Measurements from ENCODE around the gene SLC18A3. TPM values are rescaled to one million over a fixed set of nuclear protein-coding genes. Genes with fewer than 3 reads are reported as not detected.

The SLC18A3 gene
- total RNA-seq, 2 experiments from 2014 or later: not detected

DNA sequence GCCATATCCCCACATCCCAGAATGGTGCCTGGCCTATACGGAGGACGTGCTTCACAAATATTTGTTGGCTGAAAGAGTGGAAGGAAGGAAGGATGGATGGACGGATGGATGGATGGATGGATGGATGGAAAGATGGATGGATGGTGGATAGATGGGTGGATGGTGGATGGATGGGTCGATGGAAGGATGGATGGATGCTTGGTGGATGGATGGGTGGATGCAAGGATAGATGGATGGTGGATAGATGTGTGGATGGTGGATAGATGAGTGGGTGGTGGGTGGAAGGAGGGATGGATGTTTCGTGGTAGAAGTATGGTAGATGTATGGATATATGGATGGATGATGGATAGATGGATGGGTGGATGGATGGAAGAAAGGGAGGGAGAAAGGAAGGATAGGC, 14.5 kb downstream of the SLC18A3 start:
- H3K36me3 Mint-ChIP-seq: no peaks in the 10 kb centered on the region
- no peak for DNase-seq
- H3K4me1 Mint-ChIP-seq: no peaks in the 10 kb centered on the region
- H3K27me3 Mint-ChIP-seq: peaks cover 7% of the 10 kb centered on the region
- H3K4me3 Mint-ChIP-seq: no peak overlapping the region
- no peaks in the 10 kb centered on the region for H3K9me3 Mint-ChIP-seq
- no peak overlapping the region for H3K27ac Mint-ChIP-seq

DNA sequence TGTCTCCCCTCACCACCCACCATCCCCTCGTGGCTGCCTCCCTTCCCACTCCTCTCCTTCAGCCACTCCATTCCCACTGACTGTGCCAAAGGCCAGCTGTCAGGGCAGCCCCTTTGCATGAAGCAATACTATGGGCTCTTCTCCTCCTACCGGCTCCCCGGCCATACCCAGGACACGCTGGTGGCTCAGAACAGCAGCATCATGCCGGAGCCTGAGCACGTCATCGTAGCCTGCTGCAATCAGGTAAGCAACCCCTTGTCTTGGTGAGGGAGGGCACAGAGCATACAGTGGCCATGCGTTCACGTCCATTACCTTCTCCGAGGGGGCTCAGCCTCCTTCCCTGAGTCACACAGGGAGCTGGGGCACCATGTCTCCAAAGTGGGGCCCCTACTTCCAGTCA, 15.3 kb downstream of the SLC18A3 start:
- Mint-ChIP-seq H3K4me3 (no peak overlapping the region), H3K9me3 (no peaks in the 10 kb centered on the region), H3K27ac (no peak overlapping the region), H3K36me3 (no peaks in the 10 kb centered on the region), H3K4me1 (no peaks in the 10 kb centered on the region), H3K27me3 (peaks cover 4% of the 10 kb centered on the region)
- DNase-seq: no peak

DNA sequence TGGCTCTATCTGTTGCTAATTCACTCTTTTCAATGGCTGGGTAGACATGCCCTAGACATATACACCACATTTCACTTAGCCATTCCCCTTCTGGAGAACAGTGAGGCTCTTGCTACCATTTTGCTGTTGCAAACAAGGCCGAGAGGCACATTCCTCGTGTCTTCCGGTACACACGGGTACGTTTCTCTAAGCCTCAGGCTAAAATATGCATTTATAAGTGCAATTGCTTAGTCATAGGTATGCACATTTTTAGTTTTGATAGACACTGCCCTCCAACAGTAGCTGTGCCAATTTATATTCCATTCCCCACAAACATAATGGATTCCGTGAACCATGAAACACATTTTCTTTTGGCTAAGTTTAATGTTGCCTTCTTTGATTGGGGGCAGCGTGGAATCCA, 16.9 kb downstream of the SLC18A3 start:
- Mint-ChIP-seq H3K9me3 (no peaks in the 10 kb centered on the region), H3K4me3 (no peak overlapping the region), H3K36me3 (no peaks in the 10 kb centered on the region), H3K27me3 (peaks cover 4% of the 10 kb centered on the region), H3K27ac (no peak overlapping the region), H3K4me1 (no peaks in the 10 kb centered on the region)
- DNase-seq: no peak

DNA sequence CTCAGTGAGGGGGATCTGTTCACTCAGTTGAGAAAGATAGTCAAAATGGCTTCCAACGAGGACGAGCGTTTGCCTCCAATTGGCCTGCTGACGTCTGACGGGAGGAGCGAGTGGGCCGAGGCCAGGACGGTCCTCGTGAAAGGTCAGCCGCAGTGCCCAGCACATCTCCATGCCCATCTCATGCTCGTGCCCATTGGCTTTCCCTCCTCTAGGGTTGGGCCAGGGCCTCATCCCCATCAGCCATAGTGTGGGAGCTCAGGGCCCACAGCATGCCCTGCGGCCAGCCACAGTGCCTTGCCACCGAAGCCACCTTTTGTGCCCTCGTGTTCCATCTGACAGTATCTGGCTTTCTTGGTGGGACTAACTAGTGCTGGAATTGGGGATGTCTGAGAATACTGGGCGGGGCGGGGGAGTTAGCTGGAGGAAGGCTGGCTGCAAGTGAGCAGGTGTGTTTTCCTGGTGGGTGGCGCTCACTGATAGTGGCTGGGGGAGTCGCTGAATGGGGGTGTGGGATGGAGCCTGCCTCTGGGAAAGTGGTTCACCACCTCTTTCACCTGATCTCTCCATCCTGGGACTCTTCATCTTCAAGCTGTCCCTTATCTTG, 17.6 kb downstream of the SLC18A3 start:
- no peaks in the 10 kb centered on the region for H3K4me1 Mint-ChIP-seq

DNA sequence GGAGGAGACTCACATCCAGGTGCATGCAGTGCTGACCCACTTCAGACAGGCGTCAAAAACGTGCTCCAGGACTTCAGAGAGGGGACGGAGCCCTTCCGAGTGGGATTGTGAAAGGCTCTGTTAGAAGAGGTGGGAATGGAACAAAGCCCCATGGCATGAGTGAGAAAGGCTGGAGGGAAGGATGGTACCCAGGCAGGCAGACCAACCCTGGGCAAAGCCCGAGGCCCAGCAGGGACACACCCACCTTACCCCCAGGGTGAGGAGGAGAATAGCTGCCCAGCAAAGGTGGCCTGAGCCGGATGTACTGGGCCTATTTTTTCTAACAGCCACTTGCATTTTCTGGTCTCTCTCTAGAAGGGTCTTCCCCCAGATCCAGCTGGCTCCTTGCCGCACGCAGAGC, 18.5 kb downstream of the SLC18A3 start:
- H3K27me3 Mint-ChIP-seq: peaks cover 3% of the 10 kb centered on the region
- no peak overlapping the region for H3K27ac Mint-ChIP-seq
- H3K4me3 Mint-ChIP-seq: no peak overlapping the region
- H3K4me1 Mint-ChIP-seq: no peaks in the 10 kb centered on the region
- H3K36me3 Mint-ChIP-seq: no peaks in the 10 kb centered on the region
- no peak for DNase-seq
- no peaks in the 10 kb centered on the region for H3K9me3 Mint-ChIP-seq

More for the DNA sequence above, 17.6 kb downstream of the SLC18A3 start:
- Mint-ChIP-seq H3K27ac (no peak overlapping the region), H3K9me3 (no peaks in the 10 kb centered on the region), H3K36me3 (no peaks in the 10 kb centered on the region), H3K27me3 (peaks cover 4% of the 10 kb centered on the region), H3K4me3 (no peak overlapping the region)
- no peak for DNase-seq

DNA sequence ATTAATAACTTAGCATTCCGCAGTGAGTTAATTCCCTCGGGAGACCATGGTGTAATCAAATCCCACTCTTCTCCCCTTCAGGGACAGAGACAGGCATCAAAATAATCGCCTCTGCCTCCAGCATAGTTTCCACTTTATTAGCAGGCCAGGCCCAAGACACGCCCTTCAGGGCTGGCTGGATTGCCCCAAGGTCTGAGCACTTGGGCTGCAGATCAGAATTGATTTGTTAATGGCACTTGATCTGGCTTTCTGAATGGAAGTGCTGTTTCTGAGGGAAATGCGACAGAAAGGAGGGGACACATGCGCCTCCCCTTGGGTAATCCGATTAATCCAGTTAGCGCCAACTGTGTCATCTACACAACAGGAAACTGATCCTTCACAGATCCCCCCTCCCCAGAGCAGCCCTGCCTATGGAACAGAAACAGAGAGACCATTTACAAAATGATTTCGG, 19.3 kb downstream of the SLC18A3 start:
- no peaks in the 10 kb centered on the region for H3K9me3 Mint-ChIP-seq
- H3K36me3 Mint-ChIP-seq: no peaks in the 10 kb centered on the region
- no peak overlapping the region for H3K27ac Mint-ChIP-seq
- DNase-seq: no peak
- H3K27me3 Mint-ChIP-seq: no peaks in the 10 kb centered on the region
- H3K4me1 Mint-ChIP-seq: no peaks in the 10 kb centered on the region
- no peak overlapping the region for H3K4me3 Mint-ChIP-seq

DNA sequence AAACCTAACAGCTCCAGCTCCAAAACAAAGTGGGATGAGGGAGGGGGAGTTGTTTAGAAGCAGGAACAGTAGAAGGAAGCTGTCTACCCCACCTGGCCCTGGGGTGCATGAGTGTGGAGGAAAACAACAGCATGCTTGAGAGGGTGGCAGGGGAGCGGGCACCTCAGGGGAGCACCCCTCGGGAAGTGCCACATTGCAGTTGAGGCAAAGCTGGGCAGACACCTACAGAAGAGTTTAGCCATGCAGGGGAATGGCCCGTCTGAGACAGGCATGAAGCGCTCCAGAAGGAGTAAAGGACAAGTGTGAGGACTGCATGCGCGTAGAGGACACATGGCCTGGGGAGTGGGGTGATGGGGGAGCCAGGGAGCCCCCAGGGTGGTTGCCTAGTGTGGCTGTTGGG, 21.9 kb downstream of the SLC18A3 start:
- H3K27me3 Mint-ChIP-seq: no peaks in the 10 kb centered on the region
- no peaks in the 10 kb centered on the region for H3K4me1 Mint-ChIP-seq
- H3K36me3 Mint-ChIP-seq: no peaks in the 10 kb centered on the region
- DNase-seq: no peak
- H3K9me3 Mint-ChIP-seq: no peaks in the 10 kb centered on the region
- H3K27ac Mint-ChIP-seq: no peak overlapping the region
- H3K4me3 Mint-ChIP-seq: no peak overlapping the region

DNA sequence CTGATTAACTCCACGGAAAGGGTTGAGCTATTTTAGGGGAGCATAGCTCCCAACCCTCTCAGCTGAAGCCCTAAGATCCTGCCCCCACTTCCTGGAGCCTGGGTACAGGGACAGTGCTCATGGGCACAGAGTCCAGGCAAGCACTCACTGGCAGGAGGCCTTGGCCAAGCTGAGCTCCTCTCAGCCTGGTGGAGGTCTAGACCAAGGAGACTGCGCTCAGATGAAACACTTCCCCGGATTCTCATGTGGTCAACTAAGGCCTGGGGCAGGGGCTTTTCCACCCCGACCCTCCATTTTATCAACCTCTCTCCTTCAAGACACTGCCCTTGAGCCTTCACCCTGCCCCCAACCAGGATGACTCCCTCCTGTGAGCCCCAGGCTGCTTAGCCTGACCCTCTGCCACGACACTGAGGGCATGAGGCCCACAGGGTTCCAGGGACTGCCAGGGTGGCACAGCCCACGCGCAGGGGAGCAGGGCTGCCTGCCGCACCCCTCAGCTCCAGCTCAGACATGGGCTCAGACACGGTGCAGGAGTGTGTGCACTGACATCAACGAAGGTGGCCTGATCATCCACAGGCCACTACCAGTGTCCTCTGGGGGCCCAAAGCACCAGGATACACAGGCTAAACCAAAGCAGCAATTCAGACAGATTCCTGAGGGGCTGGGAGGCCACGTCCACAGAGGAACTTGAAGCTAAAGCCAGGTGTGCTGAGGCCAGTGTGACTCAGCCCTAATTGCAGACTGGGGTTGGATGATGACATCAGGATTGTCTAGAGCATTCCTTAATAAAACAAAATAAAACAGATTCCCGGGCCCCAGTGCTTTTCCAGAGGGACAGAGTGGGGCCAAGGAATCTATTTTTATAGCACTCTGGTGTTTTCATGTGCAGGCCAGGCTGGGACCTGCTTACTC, 22.6 kb downstream of the SLC18A3 start:
- no peaks in the 10 kb centered on the region for H3K9me3 Mint-ChIP-seq

DNA sequence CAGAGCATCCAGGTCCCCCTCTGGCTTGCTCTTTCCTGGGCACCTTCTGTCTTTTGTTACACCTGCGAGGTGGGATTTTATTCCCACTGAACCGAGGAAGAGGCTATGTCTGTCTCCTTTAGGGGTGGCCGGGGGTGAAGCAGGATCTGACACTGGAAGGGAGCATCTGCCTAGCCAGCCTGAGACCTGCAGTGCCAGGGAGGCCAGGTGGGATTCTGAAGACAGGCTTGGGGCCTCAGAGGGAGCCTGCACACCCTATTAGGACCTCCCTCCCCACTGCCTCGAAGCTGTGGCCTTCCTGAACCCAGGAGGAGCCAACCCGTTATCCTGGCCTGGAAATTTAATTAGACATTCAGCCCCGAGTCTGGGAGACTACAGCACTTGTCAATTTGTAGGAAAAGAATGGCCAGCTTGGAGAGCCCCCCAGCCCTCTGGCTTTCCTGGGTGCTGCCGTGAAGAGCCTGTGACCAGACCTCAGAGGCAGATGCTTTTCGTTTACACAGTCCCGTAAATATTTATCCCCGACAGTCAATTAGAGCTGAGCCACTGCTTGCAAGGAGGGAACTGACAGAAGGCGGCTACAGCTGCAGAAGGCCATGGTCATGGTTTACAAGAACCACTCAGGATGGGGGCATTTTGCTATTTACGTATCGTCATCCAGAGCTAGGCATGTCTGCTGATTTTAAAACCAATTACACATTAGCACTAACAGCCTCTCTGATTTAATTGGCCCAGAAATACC, 23.4 kb downstream of the SLC18A3 start:
- H3K27me3 Mint-ChIP-seq: peaks cover 8% of the 10 kb centered on the region
- no peaks in the 10 kb centered on the region for H3K36me3 Mint-ChIP-seq
- H3K4me3 Mint-ChIP-seq: no peak overlapping the region
- DNase-seq: no peak
- H3K9me3 Mint-ChIP-seq: no peaks in the 10 kb centered on the region
- H3K27ac Mint-ChIP-seq: no peak overlapping the region
- H3K4me1 Mint-ChIP-seq: no peaks in the 10 kb centered on the region

More for the DNA sequence above, 22.6 kb downstream of the SLC18A3 start:
- Mint-ChIP-seq H3K36me3 (no peaks in the 10 kb centered on the region), H3K4me1 (no peaks in the 10 kb centered on the region), H3K27ac (no peak overlapping the region), H3K4me3 (no peak overlapping the region), H3K27me3 (peaks cover 6% of the 10 kb centered on the region)
- DNase-seq: no peak

DNA sequence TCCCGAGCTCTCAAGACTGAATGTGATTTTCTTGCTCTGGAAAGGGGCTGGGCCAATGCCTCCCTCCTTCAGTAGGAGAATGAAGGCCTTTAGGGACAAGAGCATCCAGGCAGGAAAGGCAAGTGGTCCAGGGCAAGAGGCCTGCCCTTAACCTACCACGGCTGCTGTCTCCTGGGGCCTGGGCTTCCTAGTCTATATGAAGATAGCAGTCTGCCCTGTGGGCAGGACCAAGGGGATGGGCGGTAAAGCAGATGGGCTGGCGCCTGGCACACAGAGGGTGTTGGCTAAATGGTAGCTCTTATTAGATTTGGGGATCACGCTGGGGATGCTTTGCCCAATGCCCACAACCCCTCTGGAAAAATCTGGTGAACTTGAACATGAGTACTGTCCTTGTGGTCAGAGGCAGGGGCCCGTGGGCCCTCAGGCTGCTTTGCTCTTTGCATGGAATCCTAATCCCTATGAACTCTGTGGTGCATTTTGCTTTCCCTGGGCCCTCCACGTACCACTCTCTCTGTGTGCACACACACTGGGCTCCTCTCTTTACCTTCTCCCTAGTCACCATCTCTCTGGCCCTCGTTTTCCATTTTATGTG, 24.1 kb downstream of the SLC18A3 start:
- Mint-ChIP-seq H3K27ac (no peak overlapping the region), H3K9me3 (no peaks in the 10 kb centered on the region), H3K27me3 (peaks cover 8% of the 10 kb centered on the region), H3K36me3 (no peaks in the 10 kb centered on the region), H3K4me1 (no peaks in the 10 kb centered on the region), H3K4me3 (no peak overlapping the region)
- no peak for DNase-seq

DNA sequence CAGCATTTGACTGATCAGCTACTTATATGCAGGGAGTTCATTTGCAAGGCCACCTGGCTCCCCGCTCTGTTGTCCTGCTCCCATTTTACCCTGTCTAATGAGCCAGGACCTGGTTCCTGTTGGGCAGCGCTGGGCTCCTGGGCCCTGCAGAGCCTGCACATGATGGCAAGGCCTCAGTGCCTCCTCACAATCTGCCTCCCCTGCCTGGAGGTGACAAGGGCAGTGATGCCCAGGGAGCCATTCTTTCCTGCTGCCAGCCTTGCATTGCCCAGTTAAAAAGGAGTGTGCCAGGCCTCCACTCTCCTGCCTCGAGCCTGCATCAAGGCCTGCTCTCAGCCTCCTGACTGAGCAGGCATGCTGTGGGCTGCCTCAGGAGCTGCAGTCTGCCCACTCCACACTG, 32.2 kb downstream of the SLC18A3 start:
- H3K36me3 Mint-ChIP-seq: no peaks in the 10 kb centered on the region
- no peak overlapping the region for H3K27ac Mint-ChIP-seq
- no peaks in the 10 kb centered on the region for H3K9me3 Mint-ChIP-seq

DNA sequence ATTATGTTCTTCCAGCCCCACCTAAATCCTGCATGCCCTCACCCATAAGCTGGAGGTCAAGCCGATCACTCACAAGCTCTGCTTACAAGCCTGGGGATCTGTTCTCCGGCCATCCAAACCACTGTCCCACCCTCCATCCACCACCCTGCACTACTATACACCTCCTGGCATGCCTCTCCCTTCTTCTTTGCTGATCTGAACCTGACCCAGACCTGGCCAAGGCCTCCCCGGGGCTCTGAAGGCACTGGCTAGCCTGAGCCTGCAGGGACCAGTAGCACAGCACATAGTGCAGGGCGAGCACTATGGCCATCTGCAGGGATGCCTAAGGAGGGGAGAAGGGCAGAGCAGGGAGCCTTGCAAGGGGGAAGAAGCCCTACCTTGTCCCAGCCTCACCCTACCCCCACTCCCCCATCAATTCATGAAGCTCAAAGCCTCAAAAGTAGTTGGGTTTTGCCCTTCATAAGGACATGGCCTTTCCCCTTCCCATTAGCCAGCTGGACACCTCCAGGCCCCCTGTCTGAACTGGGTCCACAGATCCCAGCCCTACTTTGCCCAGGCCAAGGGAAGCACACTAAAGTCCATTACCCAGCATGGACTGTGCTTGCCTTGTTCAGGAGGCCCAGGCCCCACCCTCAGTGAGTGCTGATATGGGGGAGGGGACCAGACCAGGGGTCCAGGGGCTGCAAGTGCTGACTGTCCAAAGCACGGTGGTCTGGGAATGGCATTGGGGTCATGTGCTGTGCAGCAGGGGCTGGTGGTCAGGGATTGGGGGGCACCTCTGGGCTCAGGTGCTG, 33.3 kb downstream of the SLC18A3 start:
- Mint-ChIP-seq H3K4me3 (no peak overlapping the region), H3K9me3 (no peaks in the 10 kb centered on the region), H3K27ac (no peak overlapping the region), H3K36me3 (no peaks in the 10 kb centered on the region), H3K4me1 (peaks cover 3% of the 10 kb centered on the region), H3K27me3 (peaks cover 28% of the 10 kb centered on the region)
- DNase-seq: no peak

More for the DNA sequence above, 32.2 kb downstream of the SLC18A3 start:
- H3K4me1 Mint-ChIP-seq: no peaks in the 10 kb centered on the region
- no peak overlapping the region for H3K4me3 Mint-ChIP-seq
- peaks cover 33% of the 10 kb centered on the region for H3K27me3 Mint-ChIP-seq
- no peak for DNase-seq

DNA sequence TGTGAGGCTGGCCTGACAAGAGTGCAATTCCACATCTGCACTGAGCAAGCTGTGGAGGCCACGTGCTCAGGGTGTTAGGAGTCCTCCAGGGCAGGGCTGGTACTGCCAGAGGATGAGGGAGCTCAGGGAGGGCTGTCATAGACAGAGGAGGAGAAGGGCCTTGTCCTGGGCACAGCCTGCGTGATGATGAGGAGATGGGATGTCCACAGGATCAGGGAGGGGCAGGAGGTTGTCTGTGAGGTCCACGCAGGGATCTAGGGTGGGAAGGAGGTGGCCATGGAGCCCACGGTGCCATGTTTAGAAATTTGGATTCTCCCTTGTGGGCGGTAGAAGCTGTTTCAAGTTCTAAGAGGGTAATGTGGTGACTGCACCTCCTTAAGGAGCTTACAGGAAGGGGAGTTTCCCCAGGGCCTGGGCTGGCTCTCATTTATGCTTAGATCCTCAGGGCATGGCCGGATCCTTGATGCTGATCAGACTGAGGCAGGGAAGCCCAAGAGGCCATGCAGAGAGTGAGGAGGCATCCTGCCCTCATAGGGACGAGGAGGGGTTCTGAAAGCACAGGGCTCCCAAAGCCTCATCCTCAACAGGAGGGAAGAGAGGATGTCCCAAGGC, 34.0 kb downstream of the SLC18A3 start:
- Mint-ChIP-seq H3K27ac (no peak overlapping the region), H3K36me3 (no peaks in the 10 kb centered on the region), H3K9me3 (no peaks in the 10 kb centered on the region), H3K27me3 (peaks cover 28% of the 10 kb centered on the region), H3K4me3 (no peak overlapping the region), H3K4me1 (peaks cover 6% of the 10 kb centered on the region)
- no peak for DNase-seq

DNA sequence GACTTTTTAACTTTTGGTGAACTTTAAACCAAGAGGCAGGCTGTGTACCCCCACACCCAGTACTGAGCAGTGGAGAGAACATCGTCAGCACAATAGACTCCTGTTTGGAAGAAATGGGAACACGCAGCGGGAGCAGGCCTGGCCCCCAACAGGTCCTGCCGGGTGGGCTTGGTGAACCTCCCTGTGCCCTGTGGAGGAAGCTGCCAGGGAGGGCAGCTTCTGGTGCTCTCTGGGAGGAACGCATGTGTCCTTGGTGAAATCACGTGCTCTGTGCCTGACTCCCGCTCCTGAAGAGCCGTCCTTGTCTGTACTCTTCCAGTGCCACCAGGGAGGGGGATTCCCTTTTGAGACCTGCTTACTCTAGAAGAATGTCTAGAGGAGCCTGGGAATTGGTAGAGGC, 35.3 kb downstream of the SLC18A3 start:
- H3K9me3 Mint-ChIP-seq: no peaks in the 10 kb centered on the region
- no peak for DNase-seq
- no peaks in the 10 kb centered on the region for H3K36me3 Mint-ChIP-seq
- H3K4me3 Mint-ChIP-seq: no peak overlapping the region
- no peak overlapping the region for H3K27ac Mint-ChIP-seq
- H3K4me1 Mint-ChIP-seq: peaks cover 12% of the 10 kb centered on the region
- H3K27me3 Mint-ChIP-seq: peaks cover 27% of the 10 kb centered on the region
